HG03135 (cell line): Measurements from ENCODE around the gene LRRN2.

Experiments used
- ATAC-seq: cut with Tn5 transposase; IDR thresholded peaks from one replicate; pipeline ENCODE4 v1.9.1; 2021; ENCODE audit warnings: mild to moderate bottlenecking, moderate library complexity; ENCODE audit not compliant: unreplicated experiment

The LRRN2 gene

GRCh38 chr1:204602871-204603542 lies 82.5 kb downstream of the LRRN2 start:
- no peak for ATAC-seq

GRCh38 chr1:204602111-204602579 lies 83.4 kb downstream of the LRRN2 start:
- ATAC-seq, result no peak

GRCh38 chr1:204600968-204601367 lies 84.6 kb downstream of the LRRN2 start:
- no peak for ATAC-seq

- ATAC-seq, result no peak
Measured at GRCh38 chr1:204600203-204600602, 85.3 kb downstream of the LRRN2 start.

GRCh38 chr1:204599596-204599995 lies 85.9 kb downstream of the LRRN2 start:
- no peak for ATAC-seq

- ATAC-seq, result no peak
Measured at GRCh38 chr1:204599098-204599497, 86.4 kb downstream of the LRRN2 start.

GRCh38 chr1:204598319-204598969 lies 87.1 kb downstream of the LRRN2 start:
- no peak for ATAC-seq

- no peak for ATAC-seq
Measured at GRCh38 chr1:204592246-204592948, 93.1 kb downstream of the LRRN2 start.

GRCh38 chr1:204591473-204592090 lies 94.0 kb downstream of the LRRN2 start:
- ATAC-seq, result no peak

- no peak for ATAC-seq
Measured at GRCh38 chr1:204589409-204590038, 96.0 kb downstream of the LRRN2 start.

GRCh38 chr1:204588826-204589225 lies 96.7 kb downstream of the LRRN2 start:
- ATAC-seq, result no peak

GRCh38 chr1:204587621-204588020 lies 97.9 kb downstream of the LRRN2 start:
- no peak for ATAC-seq

GRCh38 chr1:204584699-204585372 lies 100.7 kb downstream of the LRRN2 start:
- ATAC-seq, result no peak

- no peak for ATAC-seq
Measured at GRCh38 chr1:204583909-204584632, 101.5 kb downstream of the LRRN2 start.

GRCh38 chr1:204581759-204582158 lies 103.8 kb downstream of the LRRN2 start:
- no peak for ATAC-seq

GRCh38 chr1:204580862-204581261 lies 104.7 kb downstream of the LRRN2 start:
- no peak for ATAC-seq

GRCh38 chr1:204579681-204580080 lies 105.9 kb downstream of the LRRN2 start:
- no peak for ATAC-seq

GRCh38 chr1:204578867-204579664 lies 106.5 kb downstream of the LRRN2 start:
- ATAC-seq, result peak; percentile 68
